ENCODE results near the gene MAP2K3. TPM values are rescaled to one million over a fixed set of nuclear protein-coding genes. Genes with fewer than 3 reads are reported as not detected.

Gene MAP2K3
- total RNA-seq, 1 donor from 2014 or later: 3.5 TPM

- H3K36me3 ChIP-seq: no peaks in the 10 kb centered on the region
- H3K27ac Mint-ChIP-seq: peak overlapping the region; percentile 84
- H3K4me3 ChIP-seq: no peak overlapping the region
- H3F3A ChIP-seq (ENCODE audit: low read depth): no peaks in the 10 kb centered on the region
- DNase-seq (ENCODE audit: low spot score): no peak
- H3K4me3 Mint-ChIP-seq: no peak overlapping the region
- H3K9me3 Mint-ChIP-seq: peaks cover 32% of the 10 kb centered on the region
- peaks cover 3% of the 10 kb centered on the region for H3K4me1 Mint-ChIP-seq
- peaks cover 4% of the 10 kb centered on the region for H3K27me3 Mint-ChIP-seq (ENCODE audit: insufficient read depth, low read depth)
- peaks cover 3% of the 10 kb centered on the region for H4K20me1 ChIP-seq (ENCODE audit: low read depth)
- H3K9ac ChIP-seq: no peak overlapping the region
- no peaks in the 10 kb centered on the region for H3K27me3 ChIP-seq
- no peaks in the 10 kb centered on the region for H3K36me3 Mint-ChIP-seq
- H3K27ac ChIP-seq: no peak overlapping the region
- TF ChIP-seq EZH2phosphoT487 (IDR thresholded peaks at IDR 0.05) (no peak), EZH2 (IDR thresholded peaks at IDR 0.05) (no peak)
- TF ChIP-seq, protein P1, sequence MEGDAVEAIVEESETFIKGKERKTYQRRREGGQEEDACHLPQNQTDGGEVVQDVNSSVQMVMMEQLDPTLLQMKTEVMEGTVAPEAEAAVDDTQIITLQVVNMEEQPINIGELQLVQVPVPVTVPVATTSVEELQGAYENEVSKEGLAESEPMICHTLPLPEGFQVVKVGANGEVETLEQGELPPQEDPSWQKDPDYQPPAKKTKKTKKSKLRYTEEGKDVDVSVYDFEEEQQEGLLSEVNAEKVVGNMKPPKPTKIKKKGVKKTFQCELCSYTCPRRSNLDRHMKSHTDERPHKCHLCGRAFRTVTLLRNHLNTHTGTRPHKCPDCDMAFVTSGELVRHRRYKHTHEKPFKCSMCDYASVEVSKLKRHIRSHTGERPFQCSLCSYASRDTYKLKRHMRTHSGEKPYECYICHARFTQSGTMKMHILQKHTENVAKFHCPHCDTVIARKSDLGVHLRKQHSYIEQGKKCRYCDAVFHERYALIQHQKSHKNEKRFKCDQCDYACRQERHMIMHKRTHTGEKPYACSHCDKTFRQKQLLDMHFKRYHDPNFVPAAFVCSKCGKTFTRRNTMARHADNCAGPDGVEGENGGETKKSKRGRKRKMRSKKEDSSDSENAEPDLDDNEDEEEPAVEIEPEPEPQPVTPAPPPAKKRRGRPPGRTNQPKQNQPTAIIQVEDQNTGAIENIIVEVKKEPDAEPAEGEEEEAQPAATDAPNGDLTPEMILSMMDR (IDR thresholded peaks at IDR 0.05): no peak
- H3K4me2 ChIP-seq: no peak overlapping the region
- H3K4me1 ChIP-seq: no peaks in the 10 kb centered on the region
- no peaks in the 10 kb centered on the region for H3K79me2 ChIP-seq (ENCODE audit: low read depth)
- no peak overlapping the region for H2AFZ ChIP-seq (replicated peaks)
- peaks cover 6% of the 10 kb centered on the region for H3K9me3 ChIP-seq (ENCODE audit: low read depth)
Measured at GRCh38 chr17:21294321-21295035, 10.0 kb downstream of the MAP2K3 start.

DNA sequence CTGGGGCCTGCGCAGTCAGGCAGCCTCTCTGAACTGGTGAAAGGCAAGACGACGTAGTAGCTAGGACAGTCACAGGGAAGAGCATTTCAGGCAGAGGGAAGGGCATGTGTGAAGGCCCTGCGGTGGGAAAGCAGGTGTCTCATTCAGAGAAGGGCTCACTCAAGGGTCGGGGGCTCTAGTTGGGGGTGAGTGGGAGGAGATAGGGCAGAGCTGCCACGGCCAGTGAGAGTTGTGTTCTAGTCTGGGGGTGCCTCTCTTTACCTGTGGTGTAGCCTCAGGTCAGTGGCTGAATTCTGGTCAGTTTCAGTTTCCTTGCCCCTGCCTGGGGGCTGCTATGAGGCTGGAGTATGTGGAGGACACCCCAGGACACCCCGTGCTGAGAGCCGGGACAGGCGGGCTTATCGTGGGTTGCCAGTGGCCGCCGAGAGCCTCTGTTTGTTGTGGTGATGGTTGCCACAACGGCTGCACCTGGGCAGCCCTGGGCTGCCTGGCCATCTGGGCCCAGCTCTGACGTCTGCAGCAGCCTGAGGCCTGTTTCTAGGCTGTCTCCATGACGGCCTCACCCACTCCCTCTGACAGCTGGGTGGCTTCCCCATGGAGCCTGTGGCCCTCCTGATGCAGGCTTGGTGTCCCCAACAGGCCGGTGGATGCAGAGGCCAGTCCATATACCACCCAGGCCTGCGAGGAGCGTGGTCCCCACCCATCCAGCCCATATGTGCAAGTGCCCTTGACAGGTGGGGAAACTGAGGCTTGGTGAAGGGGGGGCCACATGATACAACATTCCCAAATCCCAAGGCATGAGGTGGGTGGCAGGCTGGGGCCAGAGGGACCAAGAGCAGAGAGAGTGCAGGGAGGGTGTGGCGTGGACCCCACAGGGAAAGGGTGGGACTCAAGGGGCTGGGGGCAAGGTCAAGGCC lies 10.8 kb downstream of the MAP2K3 start:
- no peaks in the 10 kb centered on the region for H3K36me3 ChIP-seq
- no peaks in the 10 kb centered on the region for H3K27me3 ChIP-seq
- no peak overlapping the region for H3K4me3 ChIP-seq
- no peak for DNase-seq (ENCODE audit: low spot score)
- peaks cover 6% of the 10 kb centered on the region for H3K9me3 ChIP-seq (ENCODE audit: low read depth)
- Mint-ChIP-seq H3K4me1 (peaks cover 3% of the 10 kb centered on the region), H3K9me3 (peaks cover 36% of the 10 kb centered on the region), H3K36me3 (no peaks in the 10 kb centered on the region), H3K27ac (peak overlapping the region; percentile 38), H3K27me3 (ENCODE audit: insufficient read depth, low read depth) (peaks cover 6% of the 10 kb centered on the region), H3K4me3 (peak overlapping the region; percentile 40)
- H3K4me1 ChIP-seq: no peaks in the 10 kb centered on the region
- no peaks in the 10 kb centered on the region for H3F3A ChIP-seq (ENCODE audit: low read depth)
- H2AFZ ChIP-seq (replicated peaks): no peak overlapping the region
- H4K20me1 ChIP-seq (ENCODE audit: low read depth): peaks cover 3% of the 10 kb centered on the region
- H3K4me2 ChIP-seq: no peak overlapping the region
- no peaks in the 10 kb centered on the region for H3K79me2 ChIP-seq (ENCODE audit: low read depth)
- no peak for TF ChIP-seq EZH2 (IDR thresholded peaks at IDR 0.05)
- no peak for TF ChIP-seq EZH2phosphoT487 (IDR thresholded peaks at IDR 0.05)
- TF ChIP-seq, protein P1 (IDR thresholded peaks at IDR 0.05): no peak
- H3K9ac ChIP-seq: no peak overlapping the region
- no peak overlapping the region for H3K27ac ChIP-seq

- TF ChIP-seq EZH2phosphoT487 (IDR thresholded peaks at IDR 0.05): no peak
- H2AFZ ChIP-seq (replicated peaks): no peak overlapping the region
- H3K4me1 ChIP-seq: no peaks in the 10 kb centered on the region
- peaks cover 6% of the 10 kb centered on the region for H3K9me3 ChIP-seq (ENCODE audit: low read depth)
- H3K27ac ChIP-seq: no peak overlapping the region
- Mint-ChIP-seq H3K4me1 (peaks cover 6% of the 10 kb centered on the region), H3K9me3 (peaks cover 41% of the 10 kb centered on the region), H3K4me3 (no peak overlapping the region), H3K27ac (no peak overlapping the region), H3K27me3 (ENCODE audit: insufficient read depth, low read depth) (peaks cover 11% of the 10 kb centered on the region), H3K36me3 (peaks cover 4% of the 10 kb centered on the region)
- no peak overlapping the region for H3K4me2 ChIP-seq
- DNase-seq (ENCODE audit: low spot score): no peak
- H3K9ac ChIP-seq: no peak overlapping the region
- H3K79me2 ChIP-seq (ENCODE audit: low read depth): no peaks in the 10 kb centered on the region
- no peak overlapping the region for H3K4me3 ChIP-seq
- H3K36me3 ChIP-seq: no peaks in the 10 kb centered on the region
- no peaks in the 10 kb centered on the region for H3F3A ChIP-seq (ENCODE audit: low read depth)
- H4K20me1 ChIP-seq (ENCODE audit: low read depth): peaks cover 3% of the 10 kb centered on the region
- no peaks in the 10 kb centered on the region for H3K27me3 ChIP-seq
Measured at GRCh38 chr17:21296097-21297025, 11.8 kb downstream of the MAP2K3 start.
